Spleen (tissue), 7 donors: ENCODE results near the gene ZNF678.
"Not testable (repeated sequence)": the region's sequence is repeated elsewhere in the genome, so short reads cannot be mapped to it uniquely, and the experiment has no call there.

Experiments
- POLR2A ChIP-seq, 3 donors: fragments of 450-650 bp; IDR thresholded peaks; one replicate each; pipeline ENCODE4 v1.5.1; 2017; ENCODE audit warnings: antibody characterized with exemption in 3 of 3, mild to moderate bottlenecking in 1 of 3
- POLR2AphosphoS5 ChIP-seq, 3 donors: sonication (generic); formaldehyde crosslinking; IDR thresholded peaks; one replicate each; pipeline ENCODE4 v1.5.1; 2017; ENCODE audit warnings: antibody characterized with exemption in 3 of 3
- TF ChIP-seq, protein P1 (sequence below), 11 experiments: fragments of 200-600 bp in 7 of 11; fragments of 450-650 bp in 4 of 11; sonication (generic) in 4 of 11; IDR thresholded peaks in 8 of 11; conservative IDR thresholded peaks in 3 of 11; 1 replicate in 7 of 11; 2 replicates in 4 of 11; pipeline versions ENCODE4 v1.4.0 to v1.8.0; 2016 to 2021; ENCODE audit warnings: antibody characterized with exemption in 11 of 11, inconsistent platforms in 4 of 11, mild to moderate bottlenecking in 1 of 11
- donor health status: DM: no; HTN: no; CAD: no; lungs with moderate emphysema.
- donor health status: DM: no; HTN: no; CAD: no.
- donor health status: DM: no; HTN: no; CAD: no.

DNA sequence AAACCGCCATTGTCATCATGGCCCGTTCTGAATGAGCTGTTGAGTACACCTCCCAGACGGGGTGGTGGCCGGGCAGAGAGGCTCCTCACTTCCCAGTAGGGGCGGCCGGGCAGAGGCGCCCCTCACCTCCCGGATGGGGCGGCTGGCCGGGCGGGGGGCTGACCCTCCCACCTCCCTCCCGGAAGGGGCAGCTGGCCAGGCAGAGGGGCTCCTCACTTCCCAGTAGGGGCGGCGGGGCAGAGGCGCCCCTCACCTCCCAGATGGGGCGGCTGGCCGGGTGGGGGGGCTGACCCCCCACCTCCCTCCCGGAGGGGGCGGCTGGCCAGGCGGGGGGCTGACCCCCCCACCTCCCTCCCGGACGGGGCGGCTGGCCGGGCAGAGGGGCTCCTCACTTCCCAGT is 147.1 kb downstream of the ZNF678 start:
- TF ChIP-seq POLR2A, POLR2AphosphoS5 (IDR thresholded peaks at IDR 0.05): not testable (repeated sequence)
- TF ChIP-seq, protein P1, sequence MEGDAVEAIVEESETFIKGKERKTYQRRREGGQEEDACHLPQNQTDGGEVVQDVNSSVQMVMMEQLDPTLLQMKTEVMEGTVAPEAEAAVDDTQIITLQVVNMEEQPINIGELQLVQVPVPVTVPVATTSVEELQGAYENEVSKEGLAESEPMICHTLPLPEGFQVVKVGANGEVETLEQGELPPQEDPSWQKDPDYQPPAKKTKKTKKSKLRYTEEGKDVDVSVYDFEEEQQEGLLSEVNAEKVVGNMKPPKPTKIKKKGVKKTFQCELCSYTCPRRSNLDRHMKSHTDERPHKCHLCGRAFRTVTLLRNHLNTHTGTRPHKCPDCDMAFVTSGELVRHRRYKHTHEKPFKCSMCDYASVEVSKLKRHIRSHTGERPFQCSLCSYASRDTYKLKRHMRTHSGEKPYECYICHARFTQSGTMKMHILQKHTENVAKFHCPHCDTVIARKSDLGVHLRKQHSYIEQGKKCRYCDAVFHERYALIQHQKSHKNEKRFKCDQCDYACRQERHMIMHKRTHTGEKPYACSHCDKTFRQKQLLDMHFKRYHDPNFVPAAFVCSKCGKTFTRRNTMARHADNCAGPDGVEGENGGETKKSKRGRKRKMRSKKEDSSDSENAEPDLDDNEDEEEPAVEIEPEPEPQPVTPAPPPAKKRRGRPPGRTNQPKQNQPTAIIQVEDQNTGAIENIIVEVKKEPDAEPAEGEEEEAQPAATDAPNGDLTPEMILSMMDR (IDR thresholded peaks at IDR 0.05 in 8 of 11, conservative IDR thresholded peaks at IDR 0.05 in 3 of 11): not testable (repeated sequence)
